Measurements from ENCODE around the gene DAB2.
"Not testable (repeated sequence)": the region's sequence is repeated elsewhere in the genome, so short reads cannot be mapped to it uniquely, and the experiment has no call there.

Gene DAB2

GRCh38 chr5:39417979-39418378, 6.8 kb downstream of the DAB2 start:
- no peak for DNase-seq

- DNase-seq, result no peak
These were observed 9.6 kb downstream of the DAB2 start for GRCh38 chr5:39415201-39415600.

DNA sequence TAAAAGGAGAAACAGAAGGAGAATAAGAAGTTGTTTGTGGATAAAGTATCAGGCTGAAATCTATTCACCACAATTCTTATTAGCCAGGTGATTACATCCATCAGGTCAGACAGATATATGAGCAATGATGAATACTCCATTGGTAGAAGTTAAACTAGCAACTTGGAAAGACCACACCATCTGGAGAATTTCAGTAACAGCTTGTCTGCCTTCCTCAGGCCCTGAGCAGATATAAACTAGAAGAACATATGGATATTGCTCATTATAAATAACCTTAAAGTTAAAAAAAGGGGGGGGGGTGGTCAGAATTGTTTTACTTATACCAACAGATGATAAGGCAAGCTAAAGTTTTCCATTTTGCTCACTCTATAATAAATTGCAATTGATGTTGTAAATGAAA, 10.4 kb downstream of the DAB2 start:
- DNase-seq, result no peak

DNA sequence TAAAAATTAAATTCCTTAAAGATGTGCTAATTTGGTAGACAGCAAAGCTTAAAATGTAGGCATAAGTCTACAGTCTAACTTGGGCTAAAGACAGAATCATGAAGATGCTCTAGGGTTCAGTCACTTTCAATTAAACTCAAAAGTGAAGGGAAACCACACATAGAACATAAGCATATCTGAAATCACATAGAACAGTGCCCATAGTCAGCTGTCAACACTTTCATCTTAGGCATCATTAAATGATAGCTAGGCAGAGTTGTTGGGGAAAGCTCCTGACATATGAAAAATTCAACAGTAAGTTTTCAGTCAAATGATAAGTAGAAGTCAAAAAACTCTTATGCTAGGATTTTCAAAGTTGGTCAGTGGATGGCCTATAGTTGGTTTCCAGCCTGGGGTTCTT, 11.0 kb downstream of the DAB2 start:
- no peak for DNase-seq

GRCh38 chr5:39412721-39413394, 11.9 kb downstream of the DAB2 start:
- DNase-seq, result no peak

DNA sequence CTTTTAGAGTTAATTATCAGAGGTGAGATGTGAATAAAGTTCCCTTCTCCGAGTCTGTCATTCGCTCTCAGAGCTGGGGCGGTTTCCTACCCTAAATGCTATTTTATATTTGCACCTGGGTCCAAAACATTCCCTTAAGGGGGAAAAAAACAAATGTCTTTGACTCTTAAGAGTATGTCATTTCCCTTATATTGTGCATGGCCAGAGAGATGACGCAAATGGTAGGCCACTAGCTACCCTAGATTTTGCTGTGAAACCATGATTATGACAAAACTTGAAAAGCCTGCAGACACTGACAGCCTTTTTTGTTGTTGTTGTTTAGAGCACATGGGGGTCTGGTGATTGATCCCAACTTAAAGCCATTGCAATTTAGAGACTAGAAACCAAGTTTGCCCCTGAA, 12.8 kb downstream of the DAB2 start:
- DNase-seq, result no peak

DNA sequence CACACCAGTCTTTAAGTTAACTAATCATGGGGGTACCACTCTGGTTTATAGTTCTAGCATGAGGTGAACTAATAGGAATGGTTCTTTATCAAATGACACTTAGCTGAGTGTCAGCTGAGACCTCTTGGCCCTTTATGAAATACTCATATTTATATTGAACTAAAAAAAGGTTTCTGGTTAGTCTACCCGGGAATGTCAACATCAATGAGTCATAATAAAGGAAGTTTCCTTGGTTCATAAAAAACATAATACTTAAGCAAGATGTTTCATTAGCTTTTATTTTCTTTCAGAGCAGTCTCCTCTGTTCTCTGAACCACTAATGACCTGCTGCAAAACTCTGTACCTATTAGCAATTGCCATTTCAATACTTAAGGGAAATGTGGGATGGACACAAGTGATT, 13.7 kb downstream of the DAB2 start:
- DNase-seq, result no peak

DNA sequence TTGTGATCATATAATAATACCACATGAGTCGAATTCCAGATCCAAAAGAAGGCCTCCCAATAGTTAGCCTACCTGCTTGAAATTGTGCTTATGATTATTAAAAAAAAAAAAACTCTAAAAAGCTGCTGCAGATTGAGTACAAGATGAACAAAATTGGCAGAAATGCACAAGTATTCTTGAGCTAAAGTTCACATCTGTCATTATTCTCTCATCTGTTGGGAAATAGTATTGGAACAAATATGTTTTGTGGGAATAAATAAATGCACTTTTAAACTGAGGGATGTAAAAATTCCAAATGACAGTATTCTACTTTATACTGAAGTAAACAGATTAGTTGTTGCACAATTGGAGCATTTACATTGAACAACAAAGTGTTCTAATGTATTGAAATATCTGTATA, 15.7 kb downstream of the DAB2 start:
- no peak for DNase-seq

DNA sequence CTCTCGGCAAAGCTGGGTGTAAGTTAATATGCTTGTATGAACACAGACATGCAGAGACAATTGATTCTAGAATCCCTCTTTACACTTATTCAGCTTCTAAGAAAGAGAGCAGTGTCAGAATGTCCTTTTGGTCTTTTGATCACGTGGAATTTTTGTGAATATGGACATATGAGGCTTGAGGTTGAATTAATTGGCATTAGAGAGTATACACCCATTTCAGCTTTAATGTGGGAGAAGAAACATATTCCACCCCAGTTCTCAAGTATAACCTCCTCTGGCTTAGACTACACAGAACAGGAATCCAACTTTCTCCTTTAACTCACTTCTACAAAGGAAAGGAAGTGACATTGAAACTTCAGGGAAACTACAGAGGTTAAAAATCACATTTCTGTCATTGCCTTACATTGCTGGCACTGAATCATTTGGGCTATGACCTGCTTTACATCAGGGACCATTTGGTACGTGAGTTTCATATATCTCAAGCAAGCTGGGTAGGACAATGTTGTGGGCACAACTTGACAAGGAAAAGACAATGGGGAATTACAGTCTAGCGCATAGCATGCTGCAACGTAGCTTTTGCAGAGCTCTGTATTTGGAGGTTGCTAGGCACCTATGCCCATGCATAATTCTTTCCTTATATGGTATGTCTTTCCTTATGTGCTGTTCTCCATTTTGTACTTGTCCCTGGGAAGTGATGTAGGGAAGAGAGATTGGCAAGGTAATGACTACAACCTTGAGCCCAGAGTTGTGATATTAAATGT, 19.5 kb downstream of the DAB2 start:
- no peak for DNase-seq

GRCh38 chr5:39403761-39404160, 21.0 kb downstream of the DAB2 start:
- not testable (repeated sequence) for DNase-seq

DNA sequence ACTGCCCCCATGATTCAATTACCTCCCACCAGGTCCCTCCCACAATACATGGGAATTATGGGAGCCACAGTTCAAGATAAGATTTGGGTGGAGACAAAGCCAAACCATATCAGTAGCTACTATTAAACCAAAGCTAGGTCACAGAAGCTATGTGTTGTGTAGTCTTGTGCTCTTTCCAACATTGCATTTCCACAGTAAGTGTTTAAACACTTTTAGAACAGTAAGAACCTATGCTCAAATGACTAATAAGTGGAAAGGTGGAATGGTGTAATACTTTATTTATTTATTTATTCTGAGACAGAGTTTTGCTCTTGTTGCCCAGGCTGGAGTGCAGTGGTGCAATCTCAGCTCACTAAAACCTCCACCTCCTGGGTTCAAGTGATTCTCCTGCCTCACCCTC, 22.6 kb downstream of the DAB2 start:
- DNase-seq, result not testable (repeated sequence)

- DNase-seq, result no peak
These were observed 23.8 kb downstream of the DAB2 start for GRCh38 chr5:39400713-39401578.

DNA sequence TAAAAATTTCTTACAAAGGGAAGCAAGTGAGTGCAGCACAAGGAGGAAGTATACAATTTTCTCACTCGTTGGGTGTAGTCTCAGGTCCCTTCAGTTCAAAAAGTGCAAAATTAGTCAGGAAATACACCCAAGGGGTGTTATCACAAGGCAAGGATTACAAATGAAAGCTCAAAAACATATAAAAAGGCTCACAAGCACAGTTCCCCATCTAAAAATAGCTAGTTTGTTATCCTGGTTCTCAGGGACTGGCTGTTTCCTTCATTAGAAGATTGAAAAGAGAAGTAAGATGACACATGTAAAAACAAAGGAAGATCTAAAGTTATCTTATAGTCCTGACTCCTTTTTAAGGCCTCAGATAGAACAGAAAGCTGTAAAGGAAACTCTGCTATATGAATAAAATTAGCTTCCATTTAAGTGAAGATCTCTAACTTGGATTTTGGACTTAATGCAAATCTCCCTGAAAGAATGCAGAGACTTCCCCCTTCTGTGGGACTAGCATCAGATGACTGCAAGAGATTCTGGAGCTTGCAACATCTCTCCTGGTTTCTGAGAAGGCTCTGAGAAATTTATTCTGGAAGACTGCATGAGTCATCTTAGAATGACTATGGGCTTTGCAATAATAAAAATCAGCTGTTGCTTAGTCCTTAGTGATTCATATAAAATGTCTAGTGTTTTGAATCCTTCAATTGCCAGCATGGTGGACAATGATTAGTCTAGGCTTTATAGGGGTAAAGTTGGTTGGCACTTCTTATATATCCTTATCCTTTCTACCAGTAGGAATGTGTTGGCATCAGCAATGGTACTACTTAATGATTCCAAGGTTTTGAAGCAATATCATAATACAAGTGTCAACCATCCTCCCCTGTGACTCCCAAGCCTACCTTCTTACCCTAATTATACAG, 25.4 kb downstream of the DAB2 start:
- DNase-seq, result no peak

DNA sequence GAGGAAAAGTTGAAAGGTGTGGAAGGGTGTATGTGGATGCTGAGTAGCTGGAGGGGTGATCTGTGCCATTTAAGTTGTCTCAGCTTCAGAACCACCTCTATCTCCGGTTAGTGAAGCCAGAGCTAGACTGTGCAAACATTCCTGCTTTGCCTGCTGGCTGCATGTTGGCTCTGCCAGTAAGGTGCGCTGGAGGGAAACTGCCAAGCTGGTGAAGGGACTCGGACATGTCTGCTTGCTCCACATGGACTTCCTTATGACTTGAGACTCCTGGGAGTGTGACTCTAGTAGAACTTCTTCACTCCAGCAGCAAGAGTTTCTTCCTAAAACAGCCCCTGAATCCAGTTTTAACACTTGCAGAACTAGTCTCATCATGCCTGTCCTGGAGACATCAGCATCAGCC, 27.9 kb downstream of the DAB2 start:
- DNase-seq, result no peak

DNA sequence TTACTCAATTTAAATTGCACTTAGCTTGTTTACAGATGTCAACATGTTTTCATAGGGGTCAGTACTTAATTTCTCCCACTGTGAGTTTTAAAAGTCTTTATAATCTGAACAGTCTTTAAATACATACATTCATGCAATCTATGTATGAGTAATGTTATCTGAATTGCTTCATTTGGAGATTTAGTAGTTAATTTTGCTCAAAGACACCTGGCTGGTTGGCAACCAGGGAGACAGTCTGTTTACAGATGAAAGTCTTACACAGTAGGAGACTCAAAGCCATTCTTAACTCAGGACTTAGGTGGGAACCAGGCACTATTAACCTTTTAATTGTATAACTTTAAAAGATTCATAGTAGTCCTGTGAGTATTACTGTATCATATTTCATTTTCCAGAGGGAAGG, 29.3 kb downstream of the DAB2 start:
- no peak for DNase-seq

DNA sequence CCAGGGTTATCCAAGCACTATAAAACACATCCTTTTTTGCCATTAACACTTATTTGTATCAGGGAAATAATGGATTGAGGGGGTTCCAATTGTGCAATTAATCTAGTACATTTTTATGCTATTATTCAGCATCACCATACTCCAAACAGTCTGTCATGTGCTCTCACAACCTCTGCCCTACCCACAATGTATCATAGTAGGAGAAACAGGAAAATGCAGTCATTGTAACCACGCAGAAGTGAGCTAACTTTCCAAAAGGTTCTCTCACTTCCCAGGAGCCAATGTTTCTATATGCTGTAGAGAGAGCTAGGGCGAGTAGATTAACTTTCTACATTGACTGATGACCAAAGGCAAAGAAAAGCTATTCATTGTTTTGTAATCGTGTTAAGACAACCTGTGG, 29.8 kb downstream of the DAB2 start:
- no peak for DNase-seq

- no peak for DNase-seq
These were observed 33.8 kb downstream of the DAB2 start for GRCh38 chr5:39390945-39391344.

DNA sequence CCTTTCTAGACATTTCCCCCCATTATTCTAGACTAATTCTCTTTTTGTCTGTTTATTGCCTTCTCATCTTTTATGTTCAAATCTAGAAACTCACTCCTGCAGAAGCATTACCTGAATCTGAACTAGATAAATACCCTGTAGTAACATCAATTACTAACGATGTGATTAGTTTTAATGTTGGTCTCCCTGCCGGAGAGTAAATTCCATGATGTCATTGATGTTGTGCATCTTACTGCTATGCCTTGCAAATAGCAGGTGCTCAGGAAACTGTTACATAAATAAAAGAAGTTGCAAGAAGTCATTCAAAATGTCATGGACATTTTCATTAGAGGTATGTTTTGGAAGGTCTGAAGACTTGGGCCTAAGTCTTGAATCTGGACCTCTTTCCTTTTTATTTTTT, 37.5 kb downstream of the DAB2 start:
- no peak for DNase-seq

GRCh38 chr5:39384271-39384670, 40.5 kb downstream of the DAB2 start:
- DNase-seq, result no peak

DNA sequence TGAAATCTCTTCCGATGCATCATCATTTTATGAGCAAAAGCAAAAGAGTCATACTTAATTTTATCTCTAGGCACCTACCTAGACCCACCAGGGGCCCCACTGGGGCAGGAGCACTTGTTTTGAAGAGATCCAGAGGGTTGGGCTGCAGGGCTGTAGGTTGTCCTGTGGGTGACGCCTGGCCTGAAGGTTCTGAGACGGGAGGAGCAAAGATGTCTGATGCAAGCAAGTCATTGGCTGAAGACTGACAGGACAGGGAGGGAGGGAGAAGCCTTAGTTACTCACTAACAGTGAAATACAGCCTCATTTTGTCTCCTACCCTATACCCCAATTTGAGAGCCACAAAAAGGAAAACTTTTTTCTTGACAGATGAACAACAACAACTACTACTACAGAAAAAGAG, 43.4 kb downstream of the DAB2 start:
- no peak for DNase-seq

DNA sequence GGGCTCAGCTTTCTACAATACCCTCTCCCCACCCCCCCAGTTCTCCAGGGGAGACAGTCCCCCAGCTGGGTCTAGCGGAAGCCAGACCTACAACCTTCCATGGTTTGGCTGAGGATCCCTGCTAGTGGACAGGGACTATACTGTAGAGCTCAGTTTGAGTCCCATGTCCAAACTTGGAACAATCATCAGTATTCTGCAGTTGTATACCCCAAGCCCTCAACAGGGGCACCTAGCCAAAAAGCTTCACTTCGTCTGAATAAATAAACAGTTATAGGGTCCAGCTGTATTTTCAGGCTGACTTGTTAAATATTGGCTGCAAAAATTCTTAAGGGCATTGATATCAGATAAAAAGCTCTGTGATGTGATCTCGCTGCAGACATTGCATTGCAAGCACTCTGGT, 45.1 kb downstream of the DAB2 start:
- DNase-seq, result no peak

DNA sequence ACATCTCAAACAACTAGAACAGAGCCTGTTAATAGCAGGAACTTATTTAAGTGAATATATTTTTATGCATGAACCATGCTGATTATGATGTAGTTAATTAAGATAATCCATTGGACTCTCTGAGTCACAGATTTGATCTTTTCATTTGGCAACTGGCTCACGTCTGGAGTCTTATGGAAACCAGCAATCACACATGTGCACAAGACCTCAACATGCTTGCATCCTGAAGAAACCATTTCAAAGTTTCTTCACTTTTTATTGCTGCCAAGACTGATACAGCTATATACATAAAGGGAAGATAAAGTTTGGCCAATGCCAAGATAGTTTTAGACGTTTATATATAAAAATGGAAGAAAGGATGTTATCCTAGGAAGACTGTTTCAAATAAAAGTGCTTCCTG, 47.2 kb downstream of the DAB2 start:
- DNase-seq, result no peak

- peak; percentile 58 for DNase-seq
These were observed 48.5 kb downstream of the DAB2 start for GRCh38 chr5:39376293-39376714.

All from NCI-H69 (cell line).